Natural killer cell (primary cell): ENCODE measurements around the gene MED16. TPM values are rescaled to one million over a fixed set of nuclear protein-coding genes. Genes with fewer than 3 reads are reported as not detected.

Experiments used
- ATAC-seq, 3 donors: fragments of 150-1000 bp in 2 of 3; fragments of 200-7000 bp in 1 of 3; cut with Tn5 transposase; 1 replicate in 1 of 3; 2 replicates in 2 of 3; pipeline ENCODE4 v1.10.0; 2021; ENCODE audit warnings: mild to moderate bottlenecking in 2 of 3, moderate library complexity in 2 of 3
- DNase-seq, 2 donors: peaks; one replicate each; pipeline versions ENCODE4 v3.0.0 to v3.0.0-alpha.2; 2013 to 2021; ENCODE audit warnings: mixed read lengths in 1 of 2
- H3K27ac ChIP-seq: one replicate; pipeline ENCODE4 v1.5.1; 2013; ENCODE audit warnings: mild to moderate bottlenecking, low read length
- H3K27me3 ChIP-seq: one replicate; pipeline ENCODE4 v1.6.1; 2013; ENCODE audit warnings: low read length; ENCODE audit not compliant: control insufficient read depth, insufficient read depth
- H3K36me3 ChIP-seq: one replicate; pipeline ENCODE4 v1.6.1; 2013; ENCODE audit warnings: low read length; ENCODE audit not compliant: control insufficient read depth, insufficient read depth
- H3K4me1 ChIP-seq: one replicate; pipeline ENCODE4 v1.6.1; 2013; ENCODE audit warnings: low read length; ENCODE audit not compliant: control insufficient read depth, insufficient read depth
- H3K4me3 ChIP-seq: one replicate; pipeline ENCODE4 v1.5.1; 2013; ENCODE audit warnings: low read length
- H3K9me3 ChIP-seq: one replicate; pipeline ENCODE4 v1.6.1; 2013; ENCODE audit warnings: low read length; ENCODE audit not compliant: control insufficient read depth, insufficient read depth
- H3K27ac Mint-ChIP-seq, 2 donors: one replicate each; pipeline ENCODE4 v1.8.0; 2022; ENCODE audit warnings: mild to moderate bottlenecking in 2 of 2, mixed read lengths in 2 of 2, moderate library complexity in 1 of 2
- H3K27me3 Mint-ChIP-seq, 2 donors: one replicate each; pipeline ENCODE4 v1.8.0; 2022; ENCODE audit warnings: low read depth in 2 of 2, mixed read lengths in 2 of 2
- H3K36me3 Mint-ChIP-seq: one replicate; pipeline ENCODE4 v1.8.0; 2022; ENCODE audit warnings: mixed read lengths
- H3K4me1 Mint-ChIP-seq, 2 donors: one replicate each; pipeline ENCODE4 v1.8.0; 2022; ENCODE audit warnings: mixed read lengths in 2 of 2
- H3K4me3 Mint-ChIP-seq: one replicate; pipeline ENCODE4 v1.8.0; 2022; ENCODE audit warnings: mild to moderate bottlenecking, moderate library complexity, mixed read lengths
- H3K9me3 Mint-ChIP-seq, 2 donors: one replicate each; pipeline ENCODE4 v1.8.0; 2022; ENCODE audit warnings: mixed read lengths in 2 of 2
- CTCF ChIP-seq: fragments of 200-600 bp; IDR thresholded peaks from one replicate; pipeline ENCODE4 v1.8.0; 2022; ENCODE audit warnings: antibody characterized with exemption
- WGBS: methylation state at CpG from one replicate; pipeline ENCODE4 v1.1.7; 2013; ENCODE audit warnings: missing lambda C conversion rate; ENCODE audit not compliant: insufficient coverage; 5-methylcytosine and 5-hydroxymethylcytosine counted together
- intact Hi-C: fragments of 100-400 bp; cut with micrococcal nuclease; formaldehyde crosslinking; loops from one replicate; pipeline ENCODE4 v1.14.2; 2022
- total RNA-seq, 4 donors: library from RNA; stranded (reverse); fragments of 120-200 nt in 1 of 4; gene quantifications; one replicate each; pipeline versions ENCODE4 v1.2.3 to v1.2.4, GENCODE V29; 2013 to 2022

MED16 gene
- total RNA-seq, 3 donors from 2014 or later (not counting 1 experiment from before 2014, with no cell fraction given) = 44.2 to 50.1 (median 44.7) TPM

GRCh38 chr19:901216-902092, 8.5 kb upstream of the MED16 start:
- no peak overlapping the region for H3K27ac ChIP-seq

GRCh38 chr19:900302-901111, 7.5 kb upstream of the MED16 start:
- intact Hi-C loops = no loop called here
- Histone ChIP-seq H3K4me3 (no peak overlapping the region), H3K36me3 (peaks cover 29% of the 10 kb centered on the region), H3K27ac (no peak overlapping the region), H3K4me1 (peaks cover 11% of the 10 kb centered on the region), H3K9me3 (no peaks in the 10 kb centered on the region), H3K27me3 (no peaks in the 10 kb centered on the region)
- DNase-seq (peak in 1 of 2 donors; percentile 63), ATAC-seq (peak; percentile 37 to 59 (median 56))
- Mint-ChIP-seq H3K4me3 (no peak overlapping the region), H3K36me3 (no peaks in the 10 kb centered on the region), H3K9me3 (no peaks in the 10 kb centered on the region), H3K27me3 (no peaks in the 10 kb centered on the region), H3K4me1 (peaks cover 0 to 9% of the 10 kb centered on the region in 2 donors), H3K27ac (no peak overlapping the region)
- TF ChIP-seq CTCF = no peak
- WGBS = 94% methylated on average over 25 of the region's 30 CpGs

More at GRCh38 chr19:901216-902092, 8.5 kb upstream of the MED16 start:
- H3K4me1 ChIP-seq = peaks cover 19% of the 10 kb centered on the region
- Mint-ChIP-seq H3K9me3 (no peaks in the 10 kb centered on the region), H3K4me1 (peaks cover 0 to 6% of the 10 kb centered on the region in 2 donors), H3K4me3 (no peak overlapping the region), H3K36me3 (no peaks in the 10 kb centered on the region), H3K27me3 (no peaks in the 10 kb centered on the region), H3K27ac (no peak overlapping the region)
- H3K27me3 ChIP-seq = no peaks in the 10 kb centered on the region
- DNase-seq (no peak), ATAC-seq (no peak)
- H3K36me3 ChIP-seq = peaks cover 29% of the 10 kb centered on the region
- TF ChIP-seq CTCF = no peak
- WGBS = 93% methylated on average over 27 of the region's 27 CpGs
- intact Hi-C loops = no loop called here
- no peaks in the 10 kb centered on the region for H3K9me3 ChIP-seq
- H3K4me3 ChIP-seq = no peak overlapping the region

- H3K27ac Mint-ChIP-seq = no peak overlapping the region
- no peaks in the 10 kb centered on the region for H3K9me3 ChIP-seq
- ATAC-seq (peak in 1 of 3 donors; percentile 17), DNase-seq (no peak)
- H3K36me3 Mint-ChIP-seq = no peaks in the 10 kb centered on the region
- H3K4me1 ChIP-seq = peaks cover 11% of the 10 kb centered on the region
- no peaks in the 10 kb centered on the region for H3K27me3 ChIP-seq
- intact Hi-C loops = no loop called here
- H3K9me3 Mint-ChIP-seq = no peaks in the 10 kb centered on the region
- 94% methylated on average over 15 of the region's 15 CpGs for WGBS
- no peak overlapping the region for H3K4me3 ChIP-seq
- no peaks in the 10 kb centered on the region for H3K27me3 Mint-ChIP-seq
- no peak overlapping the region for H3K4me3 Mint-ChIP-seq
- TF ChIP-seq CTCF = no peak
- H3K4me1 Mint-ChIP-seq = peaks cover 0 to 9% of the 10 kb centered on the region in 2 donors
- peaks cover 29% of the 10 kb centered on the region for H3K36me3 ChIP-seq
- no peak overlapping the region for H3K27ac ChIP-seq
Measured at GRCh38 chr19:900043-900301, 7.0 kb upstream of the MED16 start.
